ENCODE measurements around the gene KCNH1. TPM values are rescaled to one million over a fixed set of nuclear protein-coding genes. Genes with fewer than 3 reads are reported as not detected.

The KCNH1 gene
- polyA plus RNA-seq, 1 donor: 0.25 TPM

DNA sequence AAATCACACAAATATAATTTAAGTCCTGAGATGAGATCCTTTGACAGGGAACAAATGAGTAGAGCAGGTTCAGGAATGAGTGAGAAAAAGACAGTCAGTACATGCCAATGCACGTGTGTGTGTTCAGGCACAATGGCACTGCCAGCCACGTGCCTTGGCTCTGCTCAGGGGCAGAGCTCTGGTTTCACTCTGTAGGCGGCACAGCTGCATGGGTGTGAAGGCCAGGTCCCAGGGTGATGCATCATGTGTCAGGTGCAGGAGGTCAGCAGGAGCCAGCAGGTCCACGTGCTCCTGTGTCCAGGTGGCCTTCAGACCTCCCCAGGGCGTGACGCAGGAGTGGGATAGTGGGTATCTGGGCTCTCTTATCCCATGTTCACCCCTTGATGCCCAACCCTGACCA, 386.1 kb downstream of the KCNH1 start:
- Histone ChIP-seq H3K27ac (ENCODE audit: low read length) (no peak overlapping the region), H3K4me1 (ENCODE audit: control insufficient read depth, insufficient read depth, low read length) (no peaks in the 10 kb centered on the region), H3K27me3 (ENCODE audit: control insufficient read depth, insufficient read depth, low read length) (peaks cover 2% of the 10 kb centered on the region), H3K4me3 (ENCODE audit: low read length) (no peak overlapping the region), H3K36me3 (ENCODE audit: control insufficient read depth, insufficient read depth, low read length) (no peaks in the 10 kb centered on the region), H3K9me3 (ENCODE audit: control insufficient read depth, low read depth, low read length) (no peaks in the 10 kb centered on the region)
- no peak for DNase-seq
- WGBS (ENCODE audit: insufficient coverage, low lambda C conversion rate): no CpG with 5 or more reads among the region's 6 CpGs

DNA sequence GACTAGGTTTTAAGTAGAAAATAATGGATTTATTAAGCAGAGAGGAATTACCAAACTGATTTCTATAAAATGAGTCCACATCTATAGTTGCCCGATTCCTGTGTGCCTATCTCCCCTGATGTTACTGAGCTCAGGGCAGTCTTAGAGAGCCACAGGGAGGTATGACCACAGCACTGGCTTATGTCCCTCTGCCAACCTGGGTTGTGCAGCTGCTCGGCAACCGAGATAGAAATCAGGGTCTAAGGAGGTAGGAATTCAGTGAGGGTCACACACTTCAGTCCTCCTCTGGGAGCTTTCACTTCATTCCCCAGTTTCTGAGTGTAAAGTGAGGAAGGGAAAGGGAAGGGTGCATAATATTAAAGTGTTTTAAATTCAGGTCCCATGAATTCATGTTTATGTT, 386.8 kb downstream of the KCNH1 start:
- H3K27me3 ChIP-seq (ENCODE audit: control insufficient read depth, insufficient read depth, low read length): peaks cover 2% of the 10 kb centered on the region
- no peak overlapping the region for H3K4me3 ChIP-seq (ENCODE audit: low read length)
- WGBS (ENCODE audit: insufficient coverage, low lambda C conversion rate): no CpG with 5 or more reads among the region's 3 CpGs
- no peak for DNase-seq
- H3K27ac ChIP-seq (ENCODE audit: low read length): no peak overlapping the region
- no peaks in the 10 kb centered on the region for H3K4me1 ChIP-seq (ENCODE audit: control insufficient read depth, insufficient read depth, low read length)
- H3K9me3 ChIP-seq (ENCODE audit: control insufficient read depth, low read depth, low read length): no peaks in the 10 kb centered on the region
- no peaks in the 10 kb centered on the region for H3K36me3 ChIP-seq (ENCODE audit: control insufficient read depth, insufficient read depth, low read length)

DNA sequence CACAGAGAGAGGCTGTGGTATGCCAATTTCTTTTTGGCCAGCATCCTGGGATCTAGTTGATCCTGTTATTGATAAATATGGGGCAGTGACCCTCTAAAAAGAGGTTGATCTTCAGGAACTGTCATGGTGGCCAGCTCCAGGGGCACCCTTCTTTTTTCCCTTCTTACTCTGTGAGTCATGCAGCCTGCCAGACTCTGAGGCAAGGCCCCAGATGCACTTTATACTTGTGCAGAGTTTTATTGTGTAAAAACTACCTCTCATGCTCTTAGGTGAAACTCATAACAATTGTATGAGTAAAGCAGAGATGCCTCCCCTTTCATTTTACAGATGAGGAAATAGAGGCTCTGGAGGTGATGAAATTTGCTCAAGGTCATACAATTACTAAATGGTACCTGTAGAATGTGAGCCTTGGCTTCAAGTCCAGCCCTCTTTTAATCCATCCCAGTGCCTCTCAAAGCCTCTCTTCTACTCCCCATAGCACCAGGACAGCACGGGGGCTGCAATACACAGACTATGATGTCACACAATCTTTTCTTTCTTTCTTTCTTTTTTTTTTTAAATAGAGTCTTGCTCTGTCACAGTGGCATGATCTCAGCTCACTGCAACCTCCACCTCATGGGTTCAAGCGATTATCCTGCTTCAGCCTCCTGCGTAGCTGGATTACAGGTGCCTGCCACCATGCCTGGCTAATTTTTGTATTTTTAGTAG, 387.8 kb downstream of the KCNH1 start:
- Histone ChIP-seq H3K9me3 (ENCODE audit: control insufficient read depth, low read depth, low read length) (no peaks in the 10 kb centered on the region), H3K4me1 (ENCODE audit: control insufficient read depth, insufficient read depth, low read length) (no peaks in the 10 kb centered on the region), H3K27ac (ENCODE audit: low read length) (no peak overlapping the region), H3K4me3 (ENCODE audit: low read length) (no peak overlapping the region), H3K36me3 (ENCODE audit: control insufficient read depth, insufficient read depth, low read length) (no peaks in the 10 kb centered on the region), H3K27me3 (ENCODE audit: control insufficient read depth, insufficient read depth, low read length) (peaks cover 2% of the 10 kb centered on the region)
- DNase-seq: no peak
- 33% methylated on average over 1 of the region's 3 CpGs for WGBS (ENCODE audit: insufficient coverage, low lambda C conversion rate)

DNA sequence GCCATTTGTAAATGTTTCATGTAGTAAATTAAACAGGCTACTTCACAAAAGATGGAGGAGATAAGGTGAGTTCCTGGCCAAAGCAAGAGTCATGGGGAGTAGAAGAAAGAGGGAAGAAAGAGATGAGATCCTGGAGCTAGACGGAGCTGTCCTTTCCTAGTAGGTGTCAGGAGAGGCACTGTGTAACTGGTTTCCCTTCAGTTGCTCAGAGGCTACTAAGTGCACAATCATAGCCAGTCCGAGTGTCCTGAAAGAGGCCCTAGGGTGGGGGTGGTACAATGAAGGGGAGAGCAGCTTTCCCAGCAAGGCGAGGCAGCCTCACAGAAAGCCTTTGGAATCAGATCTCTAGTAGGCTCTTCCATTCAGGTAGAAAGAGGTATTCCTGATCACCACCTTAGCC, 390.9 kb downstream of the KCNH1 start:
- Histone ChIP-seq H3K27ac (ENCODE audit: low read length) (no peak overlapping the region), H3K4me1 (ENCODE audit: control insufficient read depth, insufficient read depth, low read length) (no peaks in the 10 kb centered on the region), H3K4me3 (ENCODE audit: low read length) (no peak overlapping the region), H3K36me3 (ENCODE audit: control insufficient read depth, insufficient read depth, low read length) (no peaks in the 10 kb centered on the region), H3K9me3 (ENCODE audit: control insufficient read depth, low read depth, low read length) (no peaks in the 10 kb centered on the region), H3K27me3 (ENCODE audit: control insufficient read depth, insufficient read depth, low read length) (no peaks in the 10 kb centered on the region)
- no CpG with 5 or more reads among the region's 3 CpGs for WGBS (ENCODE audit: insufficient coverage, low lambda C conversion rate)
- DNase-seq: no peak

DNA sequence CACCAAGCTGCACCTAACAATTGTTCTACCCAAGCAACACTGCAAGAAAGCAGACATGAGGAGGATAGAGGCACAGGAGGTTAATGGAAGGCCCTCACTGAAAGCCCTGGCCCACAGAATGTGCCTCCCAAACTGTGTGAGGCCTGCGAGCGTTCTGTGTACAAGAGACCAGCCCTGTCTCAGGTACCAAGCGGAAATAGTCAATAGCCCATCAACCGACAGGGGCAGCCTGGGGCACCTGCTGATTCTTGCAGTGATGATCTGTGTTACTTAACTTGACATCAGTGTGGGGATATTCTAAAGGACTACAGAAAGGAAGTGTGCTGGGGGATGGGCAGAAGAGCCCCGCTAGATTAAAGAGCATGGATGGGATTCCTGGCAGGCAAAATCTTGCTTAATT, 392.4 kb downstream of the KCNH1 start:
- WGBS (ENCODE audit: insufficient coverage, low lambda C conversion rate): no CpG with 5 or more reads among the region's 5 CpGs
- no peaks in the 10 kb centered on the region for H3K9me3 ChIP-seq (ENCODE audit: control insufficient read depth, low read depth, low read length)
- H3K4me3 ChIP-seq (ENCODE audit: low read length): no peak overlapping the region
- no peak for DNase-seq
- no peaks in the 10 kb centered on the region for H3K36me3 ChIP-seq (ENCODE audit: control insufficient read depth, insufficient read depth, low read length)
- no peak overlapping the region for H3K27ac ChIP-seq (ENCODE audit: low read length)
- no peaks in the 10 kb centered on the region for H3K27me3 ChIP-seq (ENCODE audit: control insufficient read depth, insufficient read depth, low read length)
- H3K4me1 ChIP-seq (ENCODE audit: control insufficient read depth, insufficient read depth, low read length): no peaks in the 10 kb centered on the region

DNA sequence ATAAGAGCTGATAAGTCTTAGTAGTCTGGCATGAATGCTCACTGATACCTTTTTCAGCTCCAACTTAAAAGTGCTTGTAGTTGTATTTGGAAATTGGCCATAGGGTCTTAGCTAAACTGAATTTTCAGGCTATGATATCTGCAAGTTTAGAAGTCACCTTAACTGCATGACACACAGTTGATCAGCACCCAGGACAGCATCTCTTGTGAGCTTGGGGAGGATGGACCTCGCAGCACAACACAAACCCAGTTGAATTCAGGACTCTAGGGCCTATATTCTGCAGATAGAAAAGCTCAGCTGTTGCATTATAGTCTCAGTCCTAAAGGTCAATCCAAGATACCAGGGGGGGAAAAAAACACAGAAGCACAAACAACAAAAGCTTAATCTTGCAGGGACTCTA, 394.3 kb downstream of the KCNH1 start:
- Histone ChIP-seq H3K4me3 (ENCODE audit: low read length) (no peak overlapping the region), H3K9me3 (ENCODE audit: control insufficient read depth, low read depth, low read length) (no peaks in the 10 kb centered on the region), H3K36me3 (ENCODE audit: control insufficient read depth, insufficient read depth, low read length) (no peaks in the 10 kb centered on the region), H3K4me1 (ENCODE audit: control insufficient read depth, insufficient read depth, low read length) (no peaks in the 10 kb centered on the region), H3K27me3 (ENCODE audit: control insufficient read depth, insufficient read depth, low read length) (no peaks in the 10 kb centered on the region), H3K27ac (ENCODE audit: low read length) (no peak overlapping the region)
- no CpG with 5 or more reads among the region's 1 CpG for WGBS (ENCODE audit: insufficient coverage, low lambda C conversion rate)
- no peak for DNase-seq

DNA sequence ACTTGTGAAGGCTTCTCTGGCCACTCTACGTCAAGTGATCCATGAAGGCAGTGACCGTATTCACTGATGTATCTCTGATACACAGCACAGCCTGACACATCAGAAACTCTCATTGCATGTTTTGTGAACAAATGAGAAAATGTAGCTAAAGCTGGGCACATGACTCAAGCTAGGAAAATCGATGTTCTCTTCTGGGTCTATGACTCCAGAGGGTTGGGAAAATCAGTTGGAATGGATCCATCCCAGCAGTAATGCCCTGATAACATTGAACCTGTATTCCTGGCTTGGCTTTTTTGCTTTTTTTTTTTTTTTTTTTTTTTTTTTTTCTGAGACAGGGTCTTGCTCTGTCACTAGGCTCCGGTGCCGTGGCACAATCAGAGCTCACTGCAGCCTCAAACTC, 395.7 kb downstream of the KCNH1 start:
- WGBS (ENCODE audit: insufficient coverage, low lambda C conversion rate): 80% methylated on average over 1 of the region's 5 CpGs
- Histone ChIP-seq H3K36me3 (ENCODE audit: control insufficient read depth, insufficient read depth, low read length) (no peaks in the 10 kb centered on the region), H3K9me3 (ENCODE audit: control insufficient read depth, low read depth, low read length) (no peaks in the 10 kb centered on the region)

DNA sequence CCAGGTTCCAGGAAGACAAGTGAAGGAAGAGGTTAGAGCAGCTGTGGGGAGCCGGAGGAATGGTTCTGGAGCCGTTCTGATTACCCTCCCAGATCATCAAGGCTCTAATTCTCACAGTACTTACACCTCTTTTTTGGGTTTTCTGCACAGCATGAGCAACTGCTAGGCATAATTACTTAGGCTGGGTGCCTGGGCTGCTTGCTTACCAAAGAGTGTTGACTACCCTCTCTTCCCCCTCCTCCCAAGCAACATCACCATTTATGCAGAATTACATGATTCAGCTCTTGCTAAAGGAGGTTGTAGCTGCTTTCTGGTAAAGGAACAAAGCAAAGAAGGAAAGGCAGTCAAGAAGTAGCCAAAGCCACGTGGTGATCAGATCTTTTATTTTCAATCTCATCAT, 397.2 kb downstream of the KCNH1 start:
- no peak for DNase-seq
- WGBS (ENCODE audit: insufficient coverage, low lambda C conversion rate): 60% methylated on average over 1 of the region's 3 CpGs
- Histone ChIP-seq H3K4me1 (ENCODE audit: control insufficient read depth, insufficient read depth, low read length) (no peaks in the 10 kb centered on the region), H3K4me3 (ENCODE audit: low read length) (no peak overlapping the region), H3K9me3 (ENCODE audit: control insufficient read depth, low read depth, low read length) (no peaks in the 10 kb centered on the region), H3K36me3 (ENCODE audit: control insufficient read depth, insufficient read depth, low read length) (no peaks in the 10 kb centered on the region), H3K27me3 (ENCODE audit: control insufficient read depth, insufficient read depth, low read length) (no peaks in the 10 kb centered on the region), H3K27ac (ENCODE audit: low read length) (no peak overlapping the region)

More for the DNA sequence above, 395.7 kb downstream of the KCNH1 start:
- Histone ChIP-seq H3K27me3 (ENCODE audit: control insufficient read depth, insufficient read depth, low read length) (no peaks in the 10 kb centered on the region), H3K4me3 (ENCODE audit: low read length) (no peak overlapping the region), H3K27ac (ENCODE audit: low read length) (no peak overlapping the region), H3K4me1 (ENCODE audit: control insufficient read depth, insufficient read depth, low read length) (no peaks in the 10 kb centered on the region)
- no peak for DNase-seq

DNA sequence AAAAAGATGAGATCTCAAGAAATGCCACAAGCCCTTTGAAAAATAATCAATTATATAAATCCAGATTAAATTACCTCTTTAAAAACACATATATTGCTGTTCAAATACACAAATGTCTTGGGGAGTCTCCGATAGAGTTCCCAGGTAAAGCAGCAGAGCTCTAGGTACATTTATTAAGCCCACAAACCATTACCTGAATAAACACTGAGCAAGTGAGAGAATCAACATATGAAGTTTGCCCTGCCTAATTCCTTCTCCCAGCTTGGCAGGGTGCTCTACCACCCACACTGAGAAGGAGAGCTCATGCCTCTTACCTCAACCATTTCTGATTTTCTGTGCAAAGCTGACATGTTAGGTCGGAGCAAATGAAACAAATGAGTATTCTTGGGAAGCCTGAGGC, 402.4 kb downstream of the KCNH1 start:
- Histone ChIP-seq H3K4me1 (ENCODE audit: control insufficient read depth, insufficient read depth, low read length) (no peaks in the 10 kb centered on the region), H3K9me3 (ENCODE audit: control insufficient read depth, low read depth, low read length) (no peaks in the 10 kb centered on the region), H3K27ac (ENCODE audit: low read length) (no peak overlapping the region), H3K36me3 (ENCODE audit: control insufficient read depth, insufficient read depth, low read length) (no peaks in the 10 kb centered on the region), H3K4me3 (ENCODE audit: low read length) (no peak overlapping the region), H3K27me3 (ENCODE audit: control insufficient read depth, insufficient read depth, low read length) (no peaks in the 10 kb centered on the region)
- DNase-seq: no peak
- WGBS (ENCODE audit: insufficient coverage, low lambda C conversion rate): no CpG with 5 or more reads among the region's 2 CpGs

DNA sequence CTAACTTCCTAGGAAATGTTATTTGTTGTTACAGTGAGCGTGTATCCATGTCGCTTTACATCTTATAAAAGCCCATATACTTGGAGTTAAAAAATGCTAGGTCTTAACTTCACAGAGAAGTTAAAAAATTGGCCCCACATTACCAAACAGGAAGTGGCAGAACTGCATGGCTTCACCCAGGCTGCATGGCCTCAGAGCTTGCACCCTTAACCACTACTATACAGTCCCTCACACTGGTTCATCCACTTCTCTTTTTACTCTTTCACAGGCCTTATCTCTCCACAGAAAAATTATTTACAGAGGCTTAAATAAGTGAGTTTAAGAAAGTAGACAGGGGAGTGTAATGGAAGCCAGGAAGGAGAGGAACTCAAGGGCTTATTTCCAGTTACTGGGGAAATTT, 402.8 kb downstream of the KCNH1 start:
- Histone ChIP-seq H3K27me3 (ENCODE audit: control insufficient read depth, insufficient read depth, low read length) (no peaks in the 10 kb centered on the region), H3K4me3 (ENCODE audit: low read length) (no peak overlapping the region), H3K9me3 (ENCODE audit: control insufficient read depth, low read depth, low read length) (no peaks in the 10 kb centered on the region), H3K27ac (ENCODE audit: low read length) (no peak overlapping the region), H3K4me1 (ENCODE audit: control insufficient read depth, insufficient read depth, low read length) (no peaks in the 10 kb centered on the region), H3K36me3 (ENCODE audit: control insufficient read depth, insufficient read depth, low read length) (no peaks in the 10 kb centered on the region)
- WGBS (ENCODE audit: insufficient coverage, low lambda C conversion rate): no CpG with 5 or more reads among the region's 2 CpGs
- no peak for DNase-seq

DNA sequence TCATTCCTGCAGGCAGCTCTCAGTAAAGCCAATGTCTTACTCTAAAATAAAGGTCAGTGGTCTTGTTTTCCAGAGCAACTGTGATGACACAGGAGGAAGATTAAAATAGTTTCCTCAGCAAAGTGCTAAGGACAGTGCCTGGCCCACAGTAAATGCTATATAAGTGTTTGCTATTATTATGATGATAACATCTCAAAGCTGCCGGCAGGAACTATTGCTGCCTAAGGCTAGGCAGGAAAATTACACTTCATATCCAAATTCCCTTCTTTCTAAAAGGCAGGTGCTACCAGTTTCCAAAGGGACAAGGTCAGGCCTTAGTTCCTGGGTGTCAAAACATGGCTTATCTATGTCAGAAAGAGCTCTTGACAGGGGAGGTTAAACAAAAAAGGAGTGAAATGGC, 403.9 kb downstream of the KCNH1 start:
- Histone ChIP-seq H3K4me1 (ENCODE audit: control insufficient read depth, insufficient read depth, low read length) (no peaks in the 10 kb centered on the region), H3K9me3 (ENCODE audit: control insufficient read depth, low read depth, low read length) (no peaks in the 10 kb centered on the region), H3K4me3 (ENCODE audit: low read length) (no peak overlapping the region), H3K27me3 (ENCODE audit: control insufficient read depth, insufficient read depth, low read length) (no peaks in the 10 kb centered on the region), H3K36me3 (ENCODE audit: control insufficient read depth, insufficient read depth, low read length) (no peaks in the 10 kb centered on the region), H3K27ac (ENCODE audit: low read length) (no peak overlapping the region)
- no CpG with 5 or more reads among the region's 1 CpG for WGBS (ENCODE audit: insufficient coverage, low lambda C conversion rate)
- no peak for DNase-seq

Data from large intestine (tissue), 3 donors.